Retinal pigment epithelial cell (primary cell): Measurements from ENCODE around the gene TMEM106C.

Source experiments
- DNase-seq: peaks from one replicate; pipeline ENCODE4 v3.0.0-alpha.2; 2010; ENCODE audit warnings: low read depth
- H3K4me3 ChIP-seq: 2 replicates; pipeline ENCODE4 v1.5.1; 2011; ENCODE audit warnings: mild to moderate bottlenecking, low read length, control low read depth, moderate library complexity
- TF ChIP-seq, protein P1 (sequence below): conservative IDR thresholded peaks from 2 replicates; pipeline ENCODE4 v1.5.1; 2011; ENCODE audit warnings: low read depth, low read length, control low read depth, inconsistent platforms

TMEM106C gene

DNA sequence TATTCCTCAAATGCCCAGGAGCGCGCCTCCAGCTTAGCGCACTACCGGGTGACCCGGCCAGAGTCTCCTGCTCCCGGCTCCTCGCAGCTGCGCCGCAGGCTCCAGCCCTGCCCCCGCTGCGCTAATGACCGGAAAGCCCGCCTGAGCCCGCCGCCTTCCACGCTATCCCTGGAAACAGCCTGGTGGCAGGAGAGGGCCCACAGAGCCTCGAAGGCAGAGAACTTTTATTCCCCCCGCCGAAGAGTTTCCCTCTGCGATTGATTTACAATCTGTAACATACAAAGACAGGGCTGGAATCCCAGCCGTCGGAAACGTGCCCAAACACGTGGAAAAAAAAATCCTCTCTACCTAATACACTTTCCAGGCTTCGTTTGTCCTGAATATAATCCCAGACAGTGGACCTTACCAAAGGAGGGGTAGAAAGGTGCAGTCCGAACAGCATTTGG is 39.4 kb downstream of the TMEM106C start:
- H3K4me3 ChIP-seq = peak overlapping the region; percentile 50
- TF ChIP-seq, protein P1, sequence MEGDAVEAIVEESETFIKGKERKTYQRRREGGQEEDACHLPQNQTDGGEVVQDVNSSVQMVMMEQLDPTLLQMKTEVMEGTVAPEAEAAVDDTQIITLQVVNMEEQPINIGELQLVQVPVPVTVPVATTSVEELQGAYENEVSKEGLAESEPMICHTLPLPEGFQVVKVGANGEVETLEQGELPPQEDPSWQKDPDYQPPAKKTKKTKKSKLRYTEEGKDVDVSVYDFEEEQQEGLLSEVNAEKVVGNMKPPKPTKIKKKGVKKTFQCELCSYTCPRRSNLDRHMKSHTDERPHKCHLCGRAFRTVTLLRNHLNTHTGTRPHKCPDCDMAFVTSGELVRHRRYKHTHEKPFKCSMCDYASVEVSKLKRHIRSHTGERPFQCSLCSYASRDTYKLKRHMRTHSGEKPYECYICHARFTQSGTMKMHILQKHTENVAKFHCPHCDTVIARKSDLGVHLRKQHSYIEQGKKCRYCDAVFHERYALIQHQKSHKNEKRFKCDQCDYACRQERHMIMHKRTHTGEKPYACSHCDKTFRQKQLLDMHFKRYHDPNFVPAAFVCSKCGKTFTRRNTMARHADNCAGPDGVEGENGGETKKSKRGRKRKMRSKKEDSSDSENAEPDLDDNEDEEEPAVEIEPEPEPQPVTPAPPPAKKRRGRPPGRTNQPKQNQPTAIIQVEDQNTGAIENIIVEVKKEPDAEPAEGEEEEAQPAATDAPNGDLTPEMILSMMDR = no peak
- DNase-seq = no peak

DNA sequence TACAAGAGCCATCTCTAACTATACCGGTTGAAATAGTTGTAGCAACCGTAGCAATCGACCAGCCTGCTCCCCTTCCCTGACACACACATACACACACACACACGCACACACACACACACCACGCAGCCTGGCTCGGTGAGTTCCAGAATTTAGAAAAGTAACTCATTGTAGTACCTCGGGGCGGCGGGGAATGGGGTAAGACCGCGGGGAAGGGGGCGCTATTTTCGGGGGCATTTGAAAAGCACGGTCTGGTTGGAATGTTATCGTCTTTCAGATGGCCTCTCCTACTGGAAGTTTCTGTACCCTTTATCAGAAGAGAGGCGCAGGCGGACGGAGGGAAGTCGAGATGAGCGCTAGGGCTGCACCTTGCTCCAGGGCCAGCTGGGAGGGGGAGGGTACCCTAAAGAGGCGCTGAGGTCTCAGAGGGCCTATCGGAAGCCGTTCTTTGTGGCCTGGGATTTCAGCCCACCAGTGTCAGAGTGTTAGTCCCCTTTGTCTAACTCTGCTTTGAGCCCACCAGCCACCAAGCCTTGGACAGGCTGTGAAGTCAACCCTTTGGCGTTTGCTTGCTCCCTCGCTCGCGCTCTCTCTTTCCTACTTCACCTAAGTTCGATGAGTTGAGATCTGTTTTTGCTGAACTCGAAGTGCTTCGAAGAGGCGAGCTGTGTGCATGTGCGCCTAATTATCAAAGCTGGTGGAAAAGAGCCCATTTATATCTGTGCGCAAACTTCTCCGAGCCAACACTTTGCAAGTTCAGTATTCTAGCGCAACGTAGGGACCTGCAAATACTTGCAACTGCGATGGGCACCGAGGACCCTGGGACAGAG is 40.0 kb downstream of the TMEM106C start:
- TF ChIP-seq, protein P1 = peak; percentile 3
- H3K4me3 ChIP-seq = no peak overlapping the region
- no peak for DNase-seq

DNA sequence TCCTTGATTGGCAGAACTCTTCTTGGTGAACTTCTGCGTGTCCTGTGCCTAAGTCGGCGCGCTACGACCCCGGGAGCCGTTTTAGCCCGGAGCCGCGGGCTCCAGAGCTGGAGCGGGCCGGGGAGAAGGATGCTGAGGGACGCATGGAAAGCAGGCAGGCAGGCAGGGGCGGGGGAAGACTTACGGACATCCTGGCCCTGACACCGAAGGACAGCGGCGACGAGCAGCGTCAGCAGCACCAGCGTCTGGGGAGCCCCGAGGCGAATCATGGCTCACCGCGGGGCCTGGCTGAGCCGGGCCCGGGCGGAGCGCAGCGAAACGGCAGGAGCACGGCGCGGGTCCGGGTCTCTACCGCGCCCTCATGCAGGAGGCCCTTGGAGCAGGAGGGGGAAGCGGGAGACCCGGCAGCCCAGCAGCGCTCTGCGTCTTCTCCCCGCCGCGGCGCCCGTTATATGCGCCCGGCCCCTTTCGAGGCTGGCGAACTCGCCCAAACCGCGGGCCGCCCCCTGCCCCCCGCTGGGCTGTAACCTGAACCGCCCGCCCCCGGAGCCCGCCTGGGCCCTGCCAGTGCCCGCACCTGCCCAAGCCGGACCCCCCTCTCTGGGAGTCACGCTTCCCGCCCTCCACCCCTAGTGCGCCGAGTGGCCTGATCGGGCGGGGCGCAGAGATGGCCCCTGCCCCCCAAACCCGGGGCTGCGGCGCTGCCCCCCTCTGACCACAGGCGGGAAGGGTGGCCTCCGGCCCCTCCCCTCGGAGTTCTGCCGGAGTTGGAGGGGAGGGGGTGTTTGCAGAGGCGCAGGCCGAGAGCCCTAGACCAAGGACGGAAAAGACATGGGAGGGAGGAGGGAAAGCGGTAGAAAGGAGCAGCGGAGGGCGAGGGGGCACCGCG is 40.9 kb downstream of the TMEM106C start, which contains the start of gene COL2A1:
Gene COL2A1 (minus strand): TSS at position 424 of the 889 bp plus-strand sequence. CDS start 155 bp downstream, at position 269.
- TF ChIP-seq, protein P1 = no peak
- no peak for DNase-seq
- peak within 1 kb of the TSS; percentile 3 for H3K4me3 ChIP-seq

DNA sequence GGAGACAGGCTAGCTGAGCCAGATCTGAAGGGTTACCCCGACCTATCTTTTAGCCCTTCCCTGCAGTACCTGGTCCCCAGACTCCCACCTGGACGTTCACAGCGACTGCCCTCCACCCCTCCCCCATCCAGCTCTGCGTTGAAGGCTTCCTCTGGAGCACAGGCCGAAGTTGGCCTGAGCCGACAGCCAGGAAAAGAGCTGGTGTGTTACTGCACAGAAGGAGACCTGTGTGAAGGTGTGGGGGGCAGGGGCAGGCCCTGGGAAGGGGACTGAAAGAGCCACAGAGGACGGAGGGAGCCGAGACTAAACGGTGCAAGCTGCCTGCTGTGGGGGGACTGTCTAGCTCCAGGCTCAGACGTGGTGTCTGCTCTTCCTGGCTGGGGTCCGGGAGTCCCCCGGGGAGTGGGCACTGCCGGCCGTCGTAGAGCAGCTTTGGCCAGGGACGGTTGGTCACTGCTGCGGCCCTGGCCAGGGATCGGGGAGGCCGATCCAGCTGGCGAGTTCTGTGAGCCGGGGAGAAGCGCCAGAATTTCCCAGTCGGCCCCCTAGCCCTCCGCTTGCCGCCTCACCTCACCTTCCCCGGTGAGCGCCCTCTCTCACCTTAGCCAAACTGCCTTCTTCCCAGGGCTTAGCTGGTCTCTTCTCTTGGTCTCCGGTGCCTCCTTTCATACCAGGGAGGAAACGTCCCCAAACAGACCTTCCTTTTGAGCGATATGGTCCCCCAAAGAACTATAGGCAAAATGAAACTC is 41.8 kb downstream of the TMEM106C start:
- no peak overlapping the region for H3K4me3 ChIP-seq
- TF ChIP-seq, protein P1 = no peak
- no peak for DNase-seq

DNA sequence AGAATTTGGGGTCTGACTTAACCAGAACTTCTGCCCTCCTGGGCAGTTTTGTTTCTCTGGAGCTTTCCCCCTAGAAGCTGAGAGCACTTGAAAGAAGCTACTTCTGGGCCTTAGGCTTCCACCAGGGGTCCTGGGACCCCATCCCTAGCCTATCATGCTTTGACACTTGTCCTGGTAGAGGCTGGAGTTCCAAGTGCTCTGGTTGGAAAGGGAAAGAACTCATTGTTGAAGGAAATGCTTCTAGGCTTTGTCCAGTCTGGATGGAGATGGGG is 42.3 kb downstream of the TMEM106C start:
- DNase-seq = no peak
- TF ChIP-seq, protein P1 = no peak
- no peak overlapping the region for H3K4me3 ChIP-seq

DNA sequence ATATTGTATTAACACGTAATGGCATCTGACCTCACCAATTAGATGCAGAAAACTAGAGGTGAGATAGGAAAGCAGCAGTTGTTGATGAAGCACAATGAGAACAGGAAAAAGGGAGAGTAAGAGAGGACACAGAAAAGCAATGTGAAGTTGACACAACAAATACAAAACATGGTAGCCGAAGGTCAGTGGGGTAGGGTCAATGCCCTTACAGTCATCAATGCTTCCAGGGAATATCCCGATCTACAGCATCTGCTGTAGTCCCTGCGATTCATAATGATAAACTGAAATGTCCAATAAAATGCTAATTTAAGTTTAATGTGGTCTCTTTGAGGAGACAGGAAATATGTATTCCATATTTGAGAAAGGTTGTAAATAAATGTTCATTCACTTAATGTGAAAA is 43.8 kb downstream of the TMEM106C start:
- DNase-seq = no peak
- no peak overlapping the region for H3K4me3 ChIP-seq
- TF ChIP-seq, protein P1 = no peak
